ENCODE data around the gene CACNA1I. TPM values are rescaled to one million over a fixed set of nuclear protein-coding genes. Genes with fewer than 3 reads are reported as not detected.

The CACNA1I gene
- total and polyA plus RNA-seq, 9 donors, result 0.02 to 0.23 (median 0.09) TPM; not detected in 1

DNA sequence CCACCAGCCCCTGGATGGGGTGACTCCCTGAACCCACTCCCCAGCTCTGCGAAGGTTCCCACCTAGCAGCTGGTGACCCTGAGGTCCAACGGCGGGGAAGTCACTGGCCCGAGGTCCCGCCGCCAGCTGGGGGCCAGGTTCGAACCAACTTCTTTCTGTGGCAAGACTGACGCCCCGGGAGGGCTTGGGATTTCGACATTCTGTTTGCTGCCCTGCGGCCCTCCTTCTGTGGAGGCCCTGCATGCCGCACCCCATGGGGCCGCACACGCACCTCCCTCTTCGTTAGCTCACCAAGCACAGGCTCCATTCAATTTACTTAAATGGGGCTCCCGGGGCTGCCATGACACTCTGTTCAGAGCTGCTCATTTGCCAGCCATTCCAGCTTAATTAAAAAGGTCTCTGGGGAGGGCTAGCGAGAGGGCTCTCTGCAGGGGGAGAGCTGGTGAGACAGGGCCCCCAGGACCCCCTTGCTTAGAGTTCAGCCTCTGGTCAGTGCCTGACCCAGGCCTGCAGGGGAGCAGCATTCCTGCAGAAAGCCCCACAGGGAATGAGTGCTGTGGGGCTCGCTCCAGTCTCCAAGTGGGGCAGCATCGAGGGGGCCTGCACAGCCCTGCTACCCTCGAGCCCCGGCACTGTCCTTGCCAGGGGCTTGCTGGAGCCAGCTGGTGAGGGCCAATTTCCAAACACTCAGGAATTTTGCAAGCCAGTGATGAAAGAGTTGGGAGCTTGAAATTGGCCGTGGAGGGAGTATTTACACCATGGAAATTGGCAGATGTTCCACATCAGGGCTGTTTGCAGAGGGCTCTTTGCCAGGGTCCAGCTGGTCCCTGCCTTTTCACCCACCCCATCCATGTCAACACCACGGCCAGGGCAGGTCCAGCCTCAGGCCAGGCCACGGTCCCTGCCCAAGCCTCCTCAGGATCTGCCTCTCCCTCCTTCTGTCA is 80.8 kb downstream of the CACNA1I start:
- H3K4me3 ChIP-seq, result no peak overlapping the region
- no peak overlapping the region for H3K27ac ChIP-seq
- no peak for DNase-seq
- no peaks in the 10 kb centered on the region for H3K9me3 ChIP-seq
- H3K4me1 ChIP-seq (ENCODE audit: insufficient read depth), result no peaks in the 10 kb centered on the region
- no peaks in the 10 kb centered on the region for H3K36me3 ChIP-seq
- H3K27me3 ChIP-seq, result no peaks in the 10 kb centered on the region
- TF ChIP-seq POLR2A (IDR thresholded peaks at IDR 0.05) (no peak), EP300 (IDR thresholded peaks at IDR 0.05) (no peak)
- TF ChIP-seq, protein P1, sequence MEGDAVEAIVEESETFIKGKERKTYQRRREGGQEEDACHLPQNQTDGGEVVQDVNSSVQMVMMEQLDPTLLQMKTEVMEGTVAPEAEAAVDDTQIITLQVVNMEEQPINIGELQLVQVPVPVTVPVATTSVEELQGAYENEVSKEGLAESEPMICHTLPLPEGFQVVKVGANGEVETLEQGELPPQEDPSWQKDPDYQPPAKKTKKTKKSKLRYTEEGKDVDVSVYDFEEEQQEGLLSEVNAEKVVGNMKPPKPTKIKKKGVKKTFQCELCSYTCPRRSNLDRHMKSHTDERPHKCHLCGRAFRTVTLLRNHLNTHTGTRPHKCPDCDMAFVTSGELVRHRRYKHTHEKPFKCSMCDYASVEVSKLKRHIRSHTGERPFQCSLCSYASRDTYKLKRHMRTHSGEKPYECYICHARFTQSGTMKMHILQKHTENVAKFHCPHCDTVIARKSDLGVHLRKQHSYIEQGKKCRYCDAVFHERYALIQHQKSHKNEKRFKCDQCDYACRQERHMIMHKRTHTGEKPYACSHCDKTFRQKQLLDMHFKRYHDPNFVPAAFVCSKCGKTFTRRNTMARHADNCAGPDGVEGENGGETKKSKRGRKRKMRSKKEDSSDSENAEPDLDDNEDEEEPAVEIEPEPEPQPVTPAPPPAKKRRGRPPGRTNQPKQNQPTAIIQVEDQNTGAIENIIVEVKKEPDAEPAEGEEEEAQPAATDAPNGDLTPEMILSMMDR (IDR thresholded peaks at IDR 0.05), result no peak
- intact Hi-C loops (cut with DNase I), result no loop called here
- WGBS, 3 donors, result 72 to 78% (median 76%) methylated on average over 24 of the region's 24 CpGs

DNA sequence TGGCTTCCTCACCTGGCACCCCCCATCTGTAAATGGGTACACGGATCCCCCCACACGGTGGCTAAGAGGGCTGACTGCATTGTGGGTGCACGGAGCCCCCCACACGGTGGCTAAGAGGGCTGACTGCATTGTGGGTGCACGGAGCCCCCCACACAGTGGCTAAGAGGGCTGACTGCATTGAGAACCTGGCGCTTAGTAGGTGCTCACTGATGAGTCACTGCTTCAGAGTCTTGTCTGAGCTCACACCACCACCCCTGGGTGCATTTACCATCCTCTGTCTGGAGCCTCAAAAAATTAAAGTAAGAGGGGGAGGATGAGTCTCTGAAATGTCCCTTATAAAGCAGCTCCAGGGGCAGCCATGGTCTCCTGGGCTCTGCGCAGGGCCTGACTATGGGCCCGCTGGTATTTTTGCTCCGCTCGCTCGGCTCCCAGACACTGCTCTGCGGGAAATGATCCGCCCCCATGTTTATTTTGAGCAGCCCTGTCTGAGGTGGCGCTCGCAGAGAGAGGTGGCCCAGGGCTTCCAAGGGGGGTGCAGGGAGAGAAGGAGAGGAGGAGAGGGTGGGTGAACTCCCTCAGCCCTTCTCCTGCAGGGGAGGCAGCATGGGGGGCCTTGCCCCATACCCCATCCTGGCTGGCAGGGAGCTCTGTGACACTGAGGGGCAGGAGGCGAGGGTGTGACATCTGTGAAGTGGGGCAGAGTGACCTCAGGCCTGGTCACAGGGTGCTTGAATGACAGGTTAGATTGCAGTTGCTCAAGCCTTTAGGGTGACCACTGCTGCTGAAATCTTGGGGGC is 82.6 kb downstream of the CACNA1I start:
- TF ChIP-seq, protein P1 (IDR thresholded peaks at IDR 0.05), result no peak
- TF ChIP-seq POLR2A (IDR thresholded peaks at IDR 0.05), result no peak
- no peak for TF ChIP-seq EP300 (IDR thresholded peaks at IDR 0.05)
- no peak overlapping the region for H3K4me3 ChIP-seq
- no peaks in the 10 kb centered on the region for H3K9me3 ChIP-seq
- no peaks in the 10 kb centered on the region for H3K4me1 ChIP-seq (ENCODE audit: insufficient read depth)
- no peaks in the 10 kb centered on the region for H3K36me3 ChIP-seq
- no peak for DNase-seq
- intact Hi-C loops (cut with DNase I), result no loop called here
- WGBS, 3 donors, result 56 to 67% (median 67%) methylated on average over 16 of the region's 16 CpGs
- no peaks in the 10 kb centered on the region for H3K27me3 ChIP-seq
- H3K27ac ChIP-seq, result no peak overlapping the region

DNA sequence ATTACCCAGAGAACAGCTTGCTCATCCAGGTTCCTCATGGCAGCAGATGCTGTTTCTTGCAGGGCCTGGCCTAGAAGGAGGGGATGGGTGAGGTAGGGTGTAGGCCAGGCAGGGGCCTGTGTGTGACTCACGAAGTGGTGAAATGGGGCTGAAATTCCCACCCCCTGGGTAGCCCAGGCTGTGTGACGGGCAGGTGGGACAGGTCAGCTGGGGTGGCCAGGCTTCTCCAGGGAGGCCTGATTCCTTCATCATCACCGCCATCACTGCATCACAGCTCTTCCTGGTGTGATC is 83.2 kb downstream of the CACNA1I start:
- no peak for DNase-seq
- Histone ChIP-seq H3K27ac (no peak overlapping the region), H3K36me3 (no peaks in the 10 kb centered on the region), H3K9me3 (no peaks in the 10 kb centered on the region), H3K4me1 (ENCODE audit: insufficient read depth) (no peaks in the 10 kb centered on the region), H3K4me3 (no peak overlapping the region), H3K27me3 (no peaks in the 10 kb centered on the region)
- intact Hi-C loops (cut with DNase I), result no loop called here
- WGBS, 3 donors, result 85 to 94% (median 90%) methylated on average over 3 of the region's 3 CpGs
- TF ChIP-seq EP300 (IDR thresholded peaks at IDR 0.05) (no peak), POLR2A (IDR thresholded peaks at IDR 0.05) (no peak)
- TF ChIP-seq, protein P1 (IDR thresholded peaks at IDR 0.05), result no peak

DNA sequence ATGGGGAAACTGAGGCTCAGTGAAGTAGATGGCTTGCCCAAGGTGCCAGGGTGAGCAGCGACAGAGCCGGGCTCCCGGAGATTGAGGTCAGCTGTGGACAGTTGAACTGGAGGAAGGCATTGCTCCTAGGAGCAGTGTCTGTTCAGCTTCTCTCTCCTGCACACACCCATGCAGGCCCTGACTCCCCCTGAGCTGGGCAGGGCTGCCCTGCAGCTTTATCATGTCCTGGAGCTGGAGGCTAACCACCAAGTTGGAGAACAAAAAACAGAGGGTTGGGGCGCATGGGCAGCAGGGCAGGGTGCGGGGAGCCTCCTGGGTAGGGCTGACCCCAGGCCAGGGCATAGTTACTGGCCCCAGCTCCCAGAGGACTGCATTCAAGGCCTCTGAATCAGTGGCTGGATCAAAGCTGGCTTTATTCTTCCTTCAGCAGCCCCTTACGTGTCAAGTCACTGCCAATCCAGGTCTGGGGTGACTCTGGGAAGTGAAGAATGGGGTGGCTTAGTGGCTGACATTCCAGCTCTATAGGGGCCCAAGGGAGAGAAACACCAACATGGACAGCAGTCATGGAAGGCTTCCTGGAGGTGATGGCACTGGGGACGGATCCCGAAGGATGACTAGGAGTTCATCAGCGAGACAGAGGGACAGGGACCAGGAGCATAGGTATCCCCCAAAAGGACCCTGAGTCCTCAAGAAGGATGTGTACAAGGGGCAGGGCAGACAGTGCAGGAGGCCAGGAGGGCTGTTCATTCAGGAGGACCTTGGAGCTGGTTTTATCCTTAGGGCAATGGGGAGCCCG is 83.8 kb downstream of the CACNA1I start:
- intact Hi-C loops (cut with DNase I), result no loop called here
- DNase-seq, result no peak

More for the DNA sequence above, 83.8 kb downstream of the CACNA1I start:
- Histone ChIP-seq H3K4me3 (no peak overlapping the region), H3K27me3 (no peaks in the 10 kb centered on the region), H3K9me3 (no peaks in the 10 kb centered on the region), H3K27ac (no peak overlapping the region), H3K36me3 (no peaks in the 10 kb centered on the region), H3K4me1 (ENCODE audit: insufficient read depth) (no peaks in the 10 kb centered on the region)
- WGBS, 3 donors, result 89 to 95% (median 91%) methylated on average over 10 of the region's 10 CpGs
- TF ChIP-seq EP300 (IDR thresholded peaks at IDR 0.05) (no peak), POLR2A (IDR thresholded peaks at IDR 0.05) (no peak)
- TF ChIP-seq, protein P1 (IDR thresholded peaks at IDR 0.05), result no peak
